Measurements from ENCODE around the gene OLIG1. TPM values are rescaled to one million over a fixed set of nuclear protein-coding genes. Genes with fewer than 3 reads are reported as not detected.

Gene OLIG1
- total and polyA plus RNA-seq, 10 of the 15 experiments (the other 5 are each of a cell fraction or from before 2014, with no cell fraction given): not detected

DNA sequence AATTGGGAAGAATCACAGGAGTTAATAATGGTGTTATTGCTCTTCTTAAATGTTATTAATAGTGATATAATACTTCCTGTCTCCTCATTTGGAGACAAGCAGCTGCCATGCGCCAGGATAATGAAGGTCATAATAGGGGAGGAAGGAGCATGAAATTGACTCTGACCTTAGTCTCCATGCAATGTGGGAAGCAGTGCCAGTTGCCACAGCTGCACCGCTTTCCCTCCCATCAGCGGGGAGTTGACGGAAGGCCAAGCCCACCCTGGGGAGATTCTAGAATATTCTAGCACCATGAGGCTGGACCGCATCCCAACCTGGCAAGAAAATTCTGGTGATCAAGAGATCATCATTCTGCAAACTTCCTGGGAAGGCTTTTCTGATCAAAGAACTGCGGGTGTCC, 11.0 kb upstream of the OLIG1 start (continued):
- TF ChIP-seq ZNF217 (IDR thresholded peaks at IDR 0.05): no peak

- ChIA-PET CTCF (no interaction called here), RAD21 (ENCODE audit: unreplicated experiment) (no interaction called here), POLR2A (no interaction called here), SMC1A (ENCODE audit: uncharacterized antibody, unreplicated experiment) (interaction anchor here (0.6 kb wide), 1 partner anchor 509 kb away, joined by 3 read pairs; no protein-coding TSS in a partner anchor)
- in situ Hi-C loops (cut with MboI) (no loop called here), intact Hi-C loops (cut with micrococcal nuclease; ENCODE audit: unreplicated experiment) (no loop called here)
- WGBS (ENCODE audit: insufficient coverage, insufficient replicate concordance, low lambda C conversion rate, missing lambda C conversion rate): 14% methylated on average over 2 of the region's 2 CpGs
- H3K27ac ChIP-seq (ENCODE audit: control insufficient read depth, insufficient read depth): no peak overlapping the region
- no peak overlapping the region for H2AFZ ChIP-seq (ENCODE audit: control insufficient read depth, low read depth, low read length)
- no peaks in the 10 kb centered on the region for H3K36me3 ChIP-seq (ENCODE audit: control insufficient read depth in 2 of 2, insufficient read depth in 2 of 2, low read length in 1 of 2)
- H3K4me1 ChIP-seq (ENCODE audit: control insufficient read depth, insufficient read depth, low read length): no peaks in the 10 kb centered on the region
- TF ChIP-seq SP1 (IDR thresholded peaks at IDR 0.05; ENCODE audit: low read depth, low read length): no peak
- TF ChIP-seq JUNB (IDR thresholded peaks at IDR 0.05): no peak
- no peak for TF ChIP-seq ZNF687 (IDR thresholded peaks at IDR 0.05)
- no peak for TF ChIP-seq CEBPB (IDR thresholded peaks at IDR 0.05; ENCODE audit: borderline replicate concordance in 1 of 2, low read depth in 2 of 2, low read length in 2 of 2)
- TF ChIP-seq E4F1 (IDR thresholded peaks at IDR 0.05; ENCODE audit: borderline replicate concordance, partially characterized antibody): no peak
- no peak for TF ChIP-seq POU2F2 (IDR thresholded peaks at IDR 0.05; ENCODE audit: borderline replicate concordance, low read depth, low read length)
- TF ChIP-seq, protein P1, sequence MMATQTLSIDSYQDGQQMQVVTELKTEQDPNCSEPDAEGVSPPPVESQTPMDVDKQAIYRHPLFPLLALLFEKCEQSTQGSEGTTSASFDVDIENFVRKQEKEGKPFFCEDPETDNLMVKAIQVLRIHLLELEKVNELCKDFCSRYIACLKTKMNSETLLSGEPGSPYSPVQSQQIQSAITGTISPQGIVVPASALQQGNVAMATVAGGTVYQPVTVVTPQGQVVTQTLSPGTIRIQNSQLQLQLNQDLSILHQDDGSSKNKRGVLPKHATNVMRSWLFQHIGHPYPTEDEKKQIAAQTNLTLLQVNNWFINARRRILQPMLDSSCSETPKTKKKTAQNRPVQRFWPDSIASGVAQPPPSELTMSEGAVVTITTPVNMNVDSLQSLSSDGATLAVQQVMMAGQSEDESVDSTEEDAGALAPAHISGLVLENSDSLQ (IDR thresholded peaks at IDR 0.05): no peak
- TF ChIP-seq FOXK2 (IDR thresholded peaks at IDR 0.05): no peak
- no peak for TF ChIP-seq DPF2 (IDR thresholded peaks at IDR 0.05)
- no peak for TF ChIP-seq EGR1 (IDR thresholded peaks at IDR 0.05; ENCODE audit: borderline replicate concordance in 1 of 2, low read depth in 2 of 2, low read length in 2 of 2)
- no peak for TF ChIP-seq PAX5 (IDR thresholded peaks at IDR 0.05; ENCODE audit: borderline replicate concordance, low read depth, low read length)
- TF ChIP-seq, protein P2, sequence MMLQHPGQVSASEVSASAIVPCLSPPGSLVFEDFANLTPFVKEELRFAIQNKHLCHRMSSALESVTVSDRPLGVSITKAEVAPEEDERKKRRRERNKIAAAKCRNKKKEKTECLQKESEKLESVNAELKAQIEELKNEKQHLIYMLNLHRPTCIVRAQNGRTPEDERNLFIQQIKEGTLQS (IDR thresholded peaks at IDR 0.05; ENCODE audit: borderline replicate concordance, extremely low read depth, low read depth, low read length): no peak
- DNase-seq (ENCODE audit: low read depth, low spot score): no peak
- no TSS peak for BruUV-seq (replicated peaks)
- H4K20me1 ChIP-seq (ENCODE audit: control insufficient read depth, insufficient read depth): no peaks in the 10 kb centered on the region
- H3K9ac ChIP-seq (ENCODE audit: control insufficient read depth, insufficient read depth, low read length): no peak overlapping the region
- H3K9me3 ChIP-seq (replicated peaks; ENCODE audit: control insufficient read depth, insufficient read depth, low read length): no peaks in the 10 kb centered on the region
- no peaks in the 10 kb centered on the region for H3K79me2 ChIP-seq (ENCODE audit: control insufficient read depth, insufficient read depth, low read length)
- ATAC-seq: no peak
- FAIRE-seq: no peak
- no peak overlapping the region for H3K4me2 ChIP-seq (ENCODE audit: control insufficient read depth, insufficient read depth)
- no peak overlapping the region for H3K4me3 ChIP-seq
- H3K27me3 ChIP-seq (replicated peaks in 1 of 2; ENCODE audit: control insufficient read depth in 2 of 2, insufficient read depth in 2 of 2, low read length in 1 of 2): no peaks in the 10 kb centered on the region; a peak in 2 of 4 replicates
These were observed 10.5 kb upstream of the OLIG1 start for GRCh38 chr21:33059380-33059841.
